K562 (cell line): ENCODE measurements around the gene PPP3CB. TPM values are rescaled to one million over a fixed set of nuclear protein-coding genes. Genes with fewer than 3 reads are reported as not detected.

Source experiments
- ARID4B ChIP-seq: sonication (generic); formaldehyde crosslinking; IDR thresholded peaks from 2 replicates; pipeline ENCODE4 v1.8.0; 2022; ENCODE audit warnings: mild to moderate bottlenecking, missing genetic modification reagents
- BCLAF1 ChIP-seq, 2 experiments: fragments of 450-650 bp in 1 of 2; IDR thresholded peaks; 2 replicates each; pipeline ENCODE4 v1.6.1; 2011 to 2017; ENCODE audit warnings: low read depth in 2 of 2, antibody characterized with exemption in 1 of 2, borderline replicate concordance in 1 of 2, low read length in 1 of 2, mild to moderate bottlenecking in 1 of 2, mixed read lengths in 1 of 2; ENCODE audit not compliant: control insufficient read depth in 1 of 2
- E2F4 ChIP-seq: sonication (generic); formaldehyde crosslinking; IDR thresholded peaks from 2 replicates; pipeline ENCODE4 v1.8.0; 2022; ENCODE audit warnings: mild to moderate bottlenecking, low read depth, missing genetic modification reagents
- E4F1 ChIP-seq: fragments of 250-450 bp; sonication (Bioruptor Pico); IDR thresholded peaks from 2 replicates; pipeline ENCODE4 v1.5.0; 2021; ENCODE audit warnings: mild to moderate bottlenecking, borderline replicate concordance
- HIVEP1 ChIP-seq: fragments of 250-450 bp; sonication (Bioruptor Pico); IDR thresholded peaks from 2 replicates; pipeline ENCODE4 v1.4.0; 2020; ENCODE audit warnings: mild to moderate bottlenecking
- ILK ChIP-seq: fragments of 450-650 bp; IDR thresholded peaks from 2 replicates; pipeline ENCODE4 v1.6.1; 2016; ENCODE audit warnings: missing genetic modification characterization, low read depth, mild to moderate bottlenecking, missing compliant biosample characterization, moderate library complexity, borderline replicate concordance
- KAT8 ChIP-seq: fragments of 450-650 bp; IDR thresholded peaks from 2 replicates; pipeline ENCODE4 v1.6.1; 2016; ENCODE audit warnings: low read depth, mild to moderate bottlenecking
- LCOR ChIP-seq: sonication (generic); formaldehyde crosslinking; IDR thresholded peaks from 2 replicates; pipeline ENCODE4 v1.8.0; 2022; ENCODE audit warnings: mild to moderate bottlenecking, missing genetic modification reagents
- MEF2D ChIP-seq: conservative IDR thresholded peaks from 2 replicates; pipeline ENCODE4 v1.6.1; 2016; ENCODE audit warnings: low read depth, missing genetic modification characterization, missing compliant biosample characterization
- MIER1 ChIP-seq: fragments of 450-650 bp; IDR thresholded peaks from 2 replicates; pipeline ENCODE4 v1.6.1; 2016; ENCODE audit warnings: antibody characterized with exemption, mild to moderate bottlenecking, low read depth
- NFIX ChIP-seq: fragments of 250-450 bp; sonication (Bioruptor Pico); IDR thresholded peaks from 2 replicates; pipeline ENCODE4 v1.4.0; 2020; ENCODE audit warnings: low read depth, mild to moderate bottlenecking, moderate library complexity
- POLR2G ChIP-seq: fragments of 200-400 bp; formaldehyde crosslinking; IDR thresholded peaks from 2 replicates; pipeline ENCODE4 v1.6.1; 2017; ENCODE audit warnings: low read depth, mild to moderate bottlenecking, antibody characterized with exemption, low read length, moderate library complexity
- RBM34 ChIP-seq: fragments of 200-400 bp; formaldehyde crosslinking; IDR thresholded peaks from 2 replicates; pipeline ENCODE4 v1.6.1; 2018; ENCODE audit warnings: low read length, borderline replicate concordance; ENCODE audit not compliant: insufficient read depth
- SAP30 ChIP-seq: fragments of 200-600 bp; sonication (generic); IDR thresholded peaks from 2 replicates; pipeline ENCODE4 v1.6.1; 2012; ENCODE audit warnings: borderline replicate concordance, low read depth, mild to moderate bottlenecking, moderate library complexity, low read length, control low read depth, inconsistent platforms; ENCODE audit not compliant: insufficient read depth, poor library complexity, severe bottlenecking
- ZNF354B ChIP-seq: fragments of 250-450 bp; sonication (Bioruptor Pico); IDR thresholded peaks from 2 replicates; pipeline ENCODE4 v1.4.0; 2020
- polyA plus RNA-seq, 8 experiments: library from polyadenylated mRNA; depleted of rRNA in 4 of 8; stranded (reverse) in 5 of 8; unstranded in 3 of 8; fragments of >200 nt; fragmentation: Nextera tagmentation in 2 of 8; fragmentation: Illumina TruSeq in 1 of 8; extraction: Ambion mirVana in 2 of 8; extraction: Trizol in 1 of 8; gene quantifications; 2 replicates each; pipeline versions ENCODE4 v1.2.1 to v1.2.3, GENCODE V29; 2011 to 2014; ENCODE audit warnings: inconsistent platforms in 1 of 8, missing spikeins in 1 of 8
- total RNA-seq, 7 experiments: library from RNA; depleted of rRNA in 6 of 7; stranded (reverse); fragments of >200 nt in 6 of 7; fragmentation: Illumina TruSeq in 2 of 7; extraction: Trizol in 2 of 7; gene quantifications; 2 replicates each; pipeline versions ENCODE4 v1.2.1 to v1.2.3, GENCODE V29; 2011 to 2021; ENCODE audit warnings: low replicate concordance in 1 of 7

PPP3CB gene
- total and polyA plus RNA-seq, 9 of the 15 experiments (the other 6 are each of a cell fraction or from before 2014, with no cell fraction given) = 9.6 to 27.6 (median 17.8) TPM

- no peak for TF ChIP-seq ILK
- TF ChIP-seq RBM34 = no peak
- TF ChIP-seq SAP30 = peak; percentile 90
- no peak for TF ChIP-seq MIER1
- TF ChIP-seq HIVEP1 (CRISPR knock-in tag) = no peak
- TF ChIP-seq ARID4B = peak; percentile 92
- no peak for TF ChIP-seq BCLAF1 (IDR thresholded peaks at IDR 0.05; ENCODE audit: borderline replicate concordance in 1 of 2, control insufficient read depth in 1 of 2, low read depth in 2 of 2, low read length in 1 of 2)
- TF ChIP-seq KAT8 = no peak
- peak; percentile 95 for TF ChIP-seq LCOR (CRISPR knock-in tag)
- no peak for TF ChIP-seq E2F4 (CRISPR knock-in tag)
- TF ChIP-seq NFIX (CRISPR knock-in tag) = no peak
- TF ChIP-seq MEF2D (tag) = 0 out of 2 replicates have a peak, but pooled peaks have one; percentile 35
- no peak; the same call in 1 of the 2 replicates for TF ChIP-seq E4F1 (CRISPR knock-in tag)
- TF ChIP-seq ZNF354B (CRISPR knock-in tag) = no peak
- peak; percentile 96 for TF ChIP-seq POLR2G
These were observed 469 bp downstream of the PPP3CB start (continued) for GRCh38 chr10:73495226-73495883.
